ENCODE data around the gene TRAPPC10.

GRCh38 chr21:44017601-44018000 is 5.5 kb downstream of the TRAPPC10 start:
- TF ChIP-seq MXI1 (IDR thresholded peaks at IDR 0.05; ENCODE audit: low read depth, low read length) (no peak), CTCF (IDR thresholded peaks at IDR 0.05) (no peak), EP300 (IDR thresholded peaks at IDR 0.05; ENCODE audit: borderline replicate concordance in 1 of 2, low read depth in 1 of 2, low read length in 1 of 2) (no peak), EZH2phosphoT487 (IDR thresholded peaks at IDR 0.05; ENCODE audit: borderline replicate concordance, low read depth) (no peak), TEAD4 (IDR thresholded peaks at IDR 0.05; ENCODE audit: borderline replicate concordance, insufficient read depth) (no peak)
- TF ChIP-seq, protein P1, sequence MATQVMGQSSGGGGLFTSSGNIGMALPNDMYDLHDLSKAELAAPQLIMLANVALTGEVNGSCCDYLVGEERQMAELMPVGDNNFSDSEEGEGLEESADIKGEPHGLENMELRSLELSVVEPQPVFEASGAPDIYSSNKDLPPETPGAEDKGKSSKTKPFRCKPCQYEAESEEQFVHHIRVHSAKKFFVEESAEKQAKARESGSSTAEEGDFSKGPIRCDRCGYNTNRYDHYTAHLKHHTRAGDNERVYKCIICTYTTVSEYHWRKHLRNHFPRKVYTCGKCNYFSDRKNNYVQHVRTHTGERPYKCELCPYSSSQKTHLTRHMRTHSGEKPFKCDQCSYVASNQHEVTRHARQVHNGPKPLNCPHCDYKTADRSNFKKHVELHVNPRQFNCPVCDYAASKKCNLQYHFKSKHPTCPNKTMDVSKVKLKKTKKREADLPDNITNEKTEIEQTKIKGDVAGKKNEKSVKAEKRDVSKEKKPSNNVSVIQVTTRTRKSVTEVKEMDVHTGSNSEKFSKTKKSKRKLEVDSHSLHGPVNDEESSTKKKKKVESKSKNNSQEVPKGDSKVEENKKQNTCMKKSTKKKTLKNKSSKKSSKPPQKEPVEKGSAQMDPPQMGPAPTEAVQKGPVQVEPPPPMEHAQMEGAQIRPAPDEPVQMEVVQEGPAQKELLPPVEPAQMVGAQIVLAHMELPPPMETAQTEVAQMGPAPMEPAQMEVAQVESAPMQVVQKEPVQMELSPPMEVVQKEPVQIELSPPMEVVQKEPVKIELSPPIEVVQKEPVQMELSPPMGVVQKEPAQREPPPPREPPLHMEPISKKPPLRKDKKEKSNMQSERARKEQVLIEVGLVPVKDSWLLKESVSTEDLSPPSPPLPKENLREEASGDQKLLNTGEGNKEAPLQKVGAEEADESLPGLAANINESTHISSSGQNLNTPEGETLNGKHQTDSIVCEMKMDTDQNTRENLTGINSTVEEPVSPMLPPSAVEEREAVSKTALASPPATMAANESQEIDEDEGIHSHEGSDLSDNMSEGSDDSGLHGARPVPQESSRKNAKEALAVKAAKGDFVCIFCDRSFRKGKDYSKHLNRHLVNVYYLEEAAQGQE (IDR thresholded peaks at IDR 0.05; ENCODE audit: low read depth, low read length) = no peak
